Pancreas (tissue), 10 donors: ENCODE results near the gene NEO1. TPM values are rescaled to one million over a fixed set of nuclear protein-coding genes. Genes with fewer than 3 reads are reported as not detected.

Experiments used
- ATAC-seq, 4 donors: fragments of 200-7000 bp; cut with Tn5 transposase; one replicate each; pipeline versions ENCODE4 v1.8.0 to v1.9.1; 2020; ENCODE audit warnings: mild to moderate bottlenecking in 4 of 4, moderate library complexity in 4 of 4
- DNase-seq, 6 donors: peaks; one replicate each; pipeline ENCODE4 v3.0.0-alpha.2; 2020
- FAIRE-seq: peaks from 2 replicates; lab custom pipeline; 2012; peaks lifted over from hg19 to GRCh38; lab: Jason Lieb, UNC
- H3K27ac ChIP-seq, 4 donors: fragments of 200-600 bp; sonication (generic); 1 replicate in 3 of 4; 2 replicates in 1 of 4; pipeline versions ENCODE4 v1.5.0 to v1.8.0; 2020
- H3K27me3 ChIP-seq, 4 donors: fragments of 200-600 bp; one replicate each; pipeline ENCODE4 v1.8.0; 2021
- H3K36me3 ChIP-seq, 3 donors: fragments of 200-600 bp; sonication (generic) in 1 of 3; one replicate each; pipeline versions ENCODE4 v1.5.0 to v1.8.0; 2020 to 2021
- H3K4me1 ChIP-seq, 3 donors: fragments of 200-600 bp; one replicate each; pipeline ENCODE4 v1.8.0; 2021
- H3K4me3 ChIP-seq, 4 donors: fragments of 200-600 bp; sonication (generic) in 2 of 4; one replicate each; pipeline versions ENCODE4 v1.5.0 to v1.8.0; 2020 to 2021
- H3K9me3 ChIP-seq, 4 donors: fragments of 200-600 bp; one replicate each; pipeline ENCODE4 v1.8.0; 2021
- WGBS, 2 donors: extraction: QIAGEN DNeasy Blood & Tissue Kit; methylation state at CpG; one replicate each; pipeline ENCODE4 v1.1.7; 2013; 5-methylcytosine and 5-hydroxymethylcytosine counted together
- intact Hi-C, 3 donors: fragments of 100-400 bp; cut with DNase I; formaldehyde crosslinking; loops; one replicate each; pipeline versions ENCODE4 v1.11.1 to v1.14.2; 2022
- polyA plus RNA-seq, 2 donors: library from polyadenylated mRNA; stranded (reverse); fragments of 200-250 nt; gene quantifications; one replicate each; pipeline ENCODE4 v1.2.3, GENCODE V29; 2013
- total RNA-seq, 6 donors: library from RNA; stranded (reverse); fragmentation: NEBNext Ultra II Directional in 4 of 6; extraction: Animal tissue kit (Norgen Biotek cat#: 25700) in 4 of 6; gene quantifications; one replicate each; pipeline versions ENCODE4 v1.2.1 to v1.2.4, GENCODE V29; 2021 to 2023
- TF ChIP-seq, protein P1 (sequence below), 4 donors: fragments of 200-600 bp; sonication (generic) in 3 of 4; IDR thresholded peaks; one replicate each; pipeline versions ENCODE4 v1.5.0 to v1.8.0; 2021; ENCODE audit warnings: antibody characterized with exemption in 4 of 4
- donor health status: healthy with polysubstance abuse.
- donor health status: DM: no; HTN: no; CAD: no; lungs with moderate emphysema.
- donor health status: DM: no; HTN: no; CAD: no.
- donor health status: control.
- donor health status: control.
- donor health status: Bipolar disorder and iron deficiency.
- donor health status: DM: yes; HTN: yes; CAD: no.
- donor health status: DM: no; HTN: no; CAD: no.
- donor health status: DM: no; HTN: no; CAD: no.
- donor health status: DM: yes; HTN: yes; CAD: no.

Gene NEO1
- total and polyA plus RNA-seq, 8 donors, result 7.1 to 30.7 (median 19.6) TPM

DNA sequence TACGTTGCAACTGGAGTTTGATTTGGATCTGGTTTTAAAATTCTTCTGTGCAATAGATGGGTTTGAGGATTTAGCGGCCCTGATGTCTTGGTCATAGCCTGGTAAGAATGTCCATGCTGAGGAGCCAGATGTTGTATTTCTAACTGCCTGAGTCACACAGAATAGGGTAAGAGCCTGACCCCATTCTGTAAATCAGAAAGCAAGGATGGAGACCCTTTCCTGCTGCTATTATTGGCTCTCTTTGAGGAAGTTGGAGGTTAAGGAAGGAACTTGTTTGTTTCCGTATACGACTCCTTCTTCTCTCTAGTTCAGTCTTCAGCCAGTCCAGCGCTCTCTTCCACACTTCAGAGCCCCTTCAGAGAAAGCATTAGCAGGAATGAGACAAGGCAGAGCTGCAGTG is 251.4 kb downstream of the NEO1 start:
- Histone ChIP-seq H3K4me1 (no peaks in the 10 kb centered on the region), H3K36me3 (peaks cover 0 to 51% (median 8%) of the 10 kb centered on the region in 3 donors), H3K9me3 (no peaks in the 10 kb centered on the region), H3K4me3 (no peak overlapping the region), H3K27ac (no peak overlapping the region), H3K27me3 (no peaks in the 10 kb centered on the region)
- FAIRE-seq (no peak), DNase-seq (no peak), ATAC-seq (no peak)
- WGBS, 2 donors, result 90 to 94% methylated on average over 5 of the region's 5 CpGs
- intact Hi-C loops, result no loop called here
- TF ChIP-seq, protein P1, sequence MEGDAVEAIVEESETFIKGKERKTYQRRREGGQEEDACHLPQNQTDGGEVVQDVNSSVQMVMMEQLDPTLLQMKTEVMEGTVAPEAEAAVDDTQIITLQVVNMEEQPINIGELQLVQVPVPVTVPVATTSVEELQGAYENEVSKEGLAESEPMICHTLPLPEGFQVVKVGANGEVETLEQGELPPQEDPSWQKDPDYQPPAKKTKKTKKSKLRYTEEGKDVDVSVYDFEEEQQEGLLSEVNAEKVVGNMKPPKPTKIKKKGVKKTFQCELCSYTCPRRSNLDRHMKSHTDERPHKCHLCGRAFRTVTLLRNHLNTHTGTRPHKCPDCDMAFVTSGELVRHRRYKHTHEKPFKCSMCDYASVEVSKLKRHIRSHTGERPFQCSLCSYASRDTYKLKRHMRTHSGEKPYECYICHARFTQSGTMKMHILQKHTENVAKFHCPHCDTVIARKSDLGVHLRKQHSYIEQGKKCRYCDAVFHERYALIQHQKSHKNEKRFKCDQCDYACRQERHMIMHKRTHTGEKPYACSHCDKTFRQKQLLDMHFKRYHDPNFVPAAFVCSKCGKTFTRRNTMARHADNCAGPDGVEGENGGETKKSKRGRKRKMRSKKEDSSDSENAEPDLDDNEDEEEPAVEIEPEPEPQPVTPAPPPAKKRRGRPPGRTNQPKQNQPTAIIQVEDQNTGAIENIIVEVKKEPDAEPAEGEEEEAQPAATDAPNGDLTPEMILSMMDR (IDR thresholded peaks at IDR 0.05), result no peak

DNA sequence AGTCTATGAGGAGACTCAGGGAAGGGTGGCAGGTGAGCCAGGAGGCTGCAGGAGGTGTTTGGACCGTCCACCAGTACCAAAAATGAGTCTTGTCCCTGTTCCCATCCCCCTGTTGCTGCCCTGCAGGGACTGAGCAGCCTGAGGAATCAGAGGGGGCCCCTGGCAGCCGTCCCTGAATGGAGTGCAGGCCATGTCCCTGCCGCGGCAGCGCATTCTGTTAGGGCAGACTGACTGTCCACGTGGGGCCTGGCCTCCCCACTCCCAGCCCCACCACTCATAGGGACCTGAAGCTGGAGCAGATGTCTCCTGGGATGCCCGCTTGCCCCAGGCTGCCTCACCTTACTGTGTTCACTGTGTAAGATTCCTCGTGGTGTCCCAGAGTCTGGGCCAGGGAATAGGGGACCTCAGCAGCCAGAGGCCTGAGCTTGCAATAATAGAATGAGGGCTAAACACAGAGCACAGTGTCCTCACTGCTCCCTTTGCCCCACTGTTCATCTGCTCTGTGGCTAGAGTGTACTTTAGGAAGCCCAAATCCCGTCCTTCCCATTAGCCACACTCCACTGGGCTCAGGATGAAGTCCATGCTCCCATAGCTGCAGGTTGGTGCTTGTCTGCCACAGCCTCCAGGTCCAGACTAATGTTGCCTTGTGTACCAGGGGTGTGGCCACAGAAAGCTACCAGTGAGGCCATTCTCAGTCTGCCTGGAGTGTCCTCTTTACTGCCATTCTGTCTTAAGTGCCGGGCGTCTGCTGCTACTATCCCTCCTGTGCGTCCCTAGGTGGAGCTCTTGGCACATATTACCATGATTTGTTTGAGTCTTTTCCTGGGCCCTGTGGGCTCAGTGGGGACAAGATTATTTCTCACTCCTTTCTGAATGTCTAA is 253.3 kb downstream of the NEO1 start:
- no peak overlapping the region for H3K4me3 ChIP-seq
- WGBS, 2 donors, result 85 to 88% methylated on average over 12 of the region's 12 CpGs
- TF ChIP-seq, protein P1 (IDR thresholded peaks at IDR 0.05), result peak in 1 of 4 donors; percentile 9
- intact Hi-C loops, result no loop called here
- no peak for DNase-seq
- H3K9me3 ChIP-seq, result no peaks in the 10 kb centered on the region
- no peak for FAIRE-seq
- H3K36me3 ChIP-seq, result peaks cover 0 to 37% (median 8%) of the 10 kb centered on the region in 3 donors
- H3K27me3 ChIP-seq, result no peaks in the 10 kb centered on the region
- ATAC-seq, result peak in 3 of 4 donors; percentile 71 to 76 (median 74)
- H3K4me1 ChIP-seq, result no peaks in the 10 kb centered on the region
- no peak overlapping the region for H3K27ac ChIP-seq

DNA sequence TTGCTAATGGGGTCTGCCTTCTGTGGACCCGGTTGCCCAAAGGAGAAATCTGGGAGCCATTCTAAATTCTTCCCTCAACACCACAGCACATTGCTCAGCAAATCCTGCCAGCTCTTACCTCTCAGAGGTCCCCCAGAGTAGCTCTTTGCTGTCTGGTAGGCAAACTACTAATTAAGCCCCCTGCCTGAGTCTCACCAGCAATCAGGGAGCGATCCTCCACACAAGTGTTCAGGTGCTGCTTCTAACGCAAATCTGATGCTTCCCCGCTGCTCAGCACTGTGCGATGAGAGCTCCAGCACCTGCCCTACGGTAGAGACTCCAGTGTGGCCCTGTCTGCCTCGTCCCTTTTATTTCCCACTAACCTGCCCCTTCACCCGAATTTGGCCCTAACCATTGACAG is 256.0 kb downstream of the NEO1 start:
- peaks cover 0 to 10% (median 4%) of the 10 kb centered on the region in 3 donors for H3K36me3 ChIP-seq
- H3K4me3 ChIP-seq, result no peak overlapping the region
- no peak overlapping the region for H3K27ac ChIP-seq
- intact Hi-C loops, result no loop called here
- no peaks in the 10 kb centered on the region for H3K27me3 ChIP-seq
- WGBS, 2 donors, result 93 to 95% methylated on average over 8 of the region's 8 CpGs
- H3K4me1 ChIP-seq, result no peaks in the 10 kb centered on the region
- DNase-seq (no peak), ATAC-seq (no peak), FAIRE-seq (no peak)
- H3K9me3 ChIP-seq, result no peaks in the 10 kb centered on the region
- TF ChIP-seq, protein P1 (IDR thresholded peaks at IDR 0.05), result no peak

DNA sequence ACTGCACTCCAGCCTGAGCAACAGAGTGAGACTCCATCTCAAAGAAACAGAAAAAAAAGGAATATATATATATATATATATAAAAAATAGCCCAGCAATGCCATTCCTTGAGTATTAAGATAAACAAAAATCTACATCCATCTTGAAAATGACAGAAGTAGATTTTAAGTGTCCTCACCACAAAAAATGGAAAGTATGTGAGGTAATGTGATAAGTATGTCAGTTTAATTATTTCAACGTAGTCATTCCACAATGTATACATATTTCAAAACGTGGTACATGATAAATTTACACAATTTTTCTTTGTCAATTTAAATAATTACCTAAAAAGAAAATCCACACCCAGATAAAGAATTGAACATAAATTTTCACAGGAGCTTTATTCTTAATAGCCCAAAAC is 261.6 kb downstream of the NEO1 start:
- no peaks in the 10 kb centered on the region for H3K9me3 ChIP-seq
- H3K27me3 ChIP-seq, result no peaks in the 10 kb centered on the region
- no peak for ATAC-seq
- intact Hi-C loops, result no loop called here
- no peak for FAIRE-seq
- TF ChIP-seq, protein P1 (IDR thresholded peaks at IDR 0.05), result no peak
- DNase-seq, result no peak
- WGBS, 2 donors, result 64 to 65% methylated on average over 2 of the region's 2 CpGs
- no peaks in the 10 kb centered on the region for H3K36me3 ChIP-seq
- no peak overlapping the region for H3K27ac ChIP-seq
- H3K4me3 ChIP-seq, result no peak overlapping the region
- H3K4me1 ChIP-seq, result no peaks in the 10 kb centered on the region
